Measurements from ENCODE around the gene SHBG. TPM values are rescaled to one million over a fixed set of nuclear protein-coding genes. Genes with fewer than 3 reads are reported as not detected.

SHBG gene, protein sequence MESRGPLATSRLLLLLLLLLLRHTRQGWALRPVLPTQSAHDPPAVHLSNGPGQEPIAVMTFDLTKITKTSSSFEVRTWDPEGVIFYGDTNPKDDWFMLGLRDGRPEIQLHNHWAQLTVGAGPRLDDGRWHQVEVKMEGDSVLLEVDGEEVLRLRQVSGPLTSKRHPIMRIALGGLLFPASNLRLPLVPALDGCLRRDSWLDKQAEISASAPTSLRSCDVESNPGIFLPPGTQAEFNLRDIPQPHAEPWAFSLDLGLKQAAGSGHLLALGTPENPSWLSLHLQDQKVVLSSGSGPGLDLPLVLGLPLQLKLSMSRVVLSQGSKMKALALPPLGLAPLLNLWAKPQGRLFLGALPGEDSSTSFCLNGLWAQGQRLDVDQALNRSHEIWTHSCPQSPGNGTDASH
- under 1 TPM; 0.42 to 0.64 TPM for total RNA-seq

DNA sequence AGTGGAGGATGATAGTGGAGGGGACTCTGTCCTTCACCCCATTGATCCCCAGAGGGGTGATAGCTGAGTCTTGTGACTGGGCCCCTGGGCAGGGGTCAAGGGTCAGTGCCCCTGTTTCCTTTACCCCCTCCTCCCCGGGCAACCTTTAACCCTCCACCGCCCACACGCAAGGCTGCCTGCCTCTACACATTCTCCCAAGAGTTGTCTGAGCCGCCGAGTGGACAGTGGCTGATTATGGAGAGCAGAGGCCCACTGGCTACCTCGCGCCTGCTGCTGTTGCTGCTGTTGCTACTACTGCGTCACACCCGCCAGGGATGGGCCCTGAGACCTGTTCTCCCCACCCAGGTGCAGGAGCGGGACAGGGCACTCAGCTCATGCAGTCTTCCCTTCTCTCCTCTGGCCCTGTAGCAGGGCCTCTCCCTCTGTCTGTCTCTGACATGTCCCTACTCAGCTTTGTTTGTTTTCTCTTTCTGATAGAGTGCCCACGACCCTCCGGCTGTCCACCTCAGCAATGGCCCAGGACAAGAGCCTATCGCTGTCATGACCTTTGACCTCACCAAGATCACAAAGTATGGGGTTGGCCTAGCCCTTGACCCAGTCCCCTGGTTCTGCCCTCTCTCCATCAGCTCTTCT is at the start of gene SHBG:
SHBG (plus strand) TSS at position 197 of the 633 bp plus-strand sequence; CDS start at position 235, 38 bp downstream.
- Histone ChIP-seq H3K4me1 (peaks cover 7% of the 10 kb centered on the region), H3K36me3 (no peaks in the 10 kb centered on the region), H3K9me3 (no peaks in the 10 kb centered on the region), H3K4me3 (no peak within 1 kb of the TSS), H3K9ac (ENCODE audit: low read depth in 2 of 2, low read length in 2 of 2) (no peak within 1 kb of the TSS), H3K27me3 (no peaks in the 10 kb centered on the region), H3K27ac (no peak within 1 kb of the TSS)
- DNase-seq = no peak
- TF ChIP-seq, protein P1, sequence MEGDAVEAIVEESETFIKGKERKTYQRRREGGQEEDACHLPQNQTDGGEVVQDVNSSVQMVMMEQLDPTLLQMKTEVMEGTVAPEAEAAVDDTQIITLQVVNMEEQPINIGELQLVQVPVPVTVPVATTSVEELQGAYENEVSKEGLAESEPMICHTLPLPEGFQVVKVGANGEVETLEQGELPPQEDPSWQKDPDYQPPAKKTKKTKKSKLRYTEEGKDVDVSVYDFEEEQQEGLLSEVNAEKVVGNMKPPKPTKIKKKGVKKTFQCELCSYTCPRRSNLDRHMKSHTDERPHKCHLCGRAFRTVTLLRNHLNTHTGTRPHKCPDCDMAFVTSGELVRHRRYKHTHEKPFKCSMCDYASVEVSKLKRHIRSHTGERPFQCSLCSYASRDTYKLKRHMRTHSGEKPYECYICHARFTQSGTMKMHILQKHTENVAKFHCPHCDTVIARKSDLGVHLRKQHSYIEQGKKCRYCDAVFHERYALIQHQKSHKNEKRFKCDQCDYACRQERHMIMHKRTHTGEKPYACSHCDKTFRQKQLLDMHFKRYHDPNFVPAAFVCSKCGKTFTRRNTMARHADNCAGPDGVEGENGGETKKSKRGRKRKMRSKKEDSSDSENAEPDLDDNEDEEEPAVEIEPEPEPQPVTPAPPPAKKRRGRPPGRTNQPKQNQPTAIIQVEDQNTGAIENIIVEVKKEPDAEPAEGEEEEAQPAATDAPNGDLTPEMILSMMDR (IDR thresholded peaks at IDR 0.05) = no peak
- intact Hi-C loops (cut with DNase I) = loop anchor here (5.0 kb wide), 1 partner anchor 57 kb away; the partner anchor contains the start of genes TP53 and WRAP53

DNA sequence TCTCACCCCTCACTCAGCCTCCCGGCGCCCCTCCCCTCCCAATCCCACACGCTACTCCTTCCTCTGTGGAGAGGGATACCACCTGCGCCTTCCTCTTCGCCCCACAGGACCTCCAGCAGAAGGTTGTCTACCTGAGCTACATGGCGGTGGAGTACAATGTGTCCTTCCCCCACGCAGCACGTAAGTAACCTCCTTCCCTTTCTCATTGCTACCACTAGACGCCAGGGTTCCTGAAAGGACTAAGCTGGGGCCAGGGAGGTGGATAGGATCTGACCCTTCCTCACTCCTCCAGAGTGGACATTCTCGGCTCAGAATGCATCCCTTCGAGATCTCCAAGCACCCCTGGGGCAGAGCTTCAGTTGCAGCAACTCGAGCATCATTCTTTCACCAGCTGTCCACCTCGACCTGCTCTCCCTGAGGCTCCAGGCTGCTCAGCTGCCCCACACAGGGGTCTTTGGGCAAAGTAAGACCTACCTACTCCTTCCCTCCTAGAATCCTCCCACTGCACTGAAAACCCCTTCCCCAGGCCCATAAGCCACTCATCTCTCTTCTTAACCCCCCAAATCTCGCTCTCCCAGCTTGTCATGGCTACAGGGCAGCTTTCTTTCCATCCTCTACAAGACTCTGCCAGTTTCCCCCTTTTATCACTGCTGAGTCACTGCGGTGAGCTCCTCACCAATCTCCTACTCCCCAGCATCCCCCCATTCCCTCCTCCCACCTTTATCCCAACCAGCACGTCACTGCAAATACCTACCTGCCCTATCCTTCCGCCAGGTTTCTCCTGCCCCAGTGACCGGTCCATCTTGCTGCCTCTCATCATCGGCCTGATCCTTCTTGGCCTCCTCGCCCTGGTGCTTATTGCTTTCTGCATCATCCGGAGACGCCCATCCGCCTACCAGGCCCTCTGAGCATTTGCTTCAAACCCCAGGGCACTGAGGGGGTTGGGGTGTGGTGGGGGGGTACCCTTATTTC is 49.0 kb upstream of the SHBG start:
- Histone ChIP-seq H3K27ac (peak overlapping the region; percentile 78), H3K4me3 (no peak overlapping the region), H3K36me3 (peaks cover 16% of the 10 kb centered on the region), H3K4me1 (peaks cover 3% of the 10 kb centered on the region), H3K9ac (ENCODE audit: low read depth in 2 of 2, low read length in 2 of 2) (peak overlapping the region; percentile 44 to 85), H3K27me3 (no peaks in the 10 kb centered on the region), H3K9me3 (no peaks in the 10 kb centered on the region)
- no peak for DNase-seq
- intact Hi-C loops (cut with DNase I) = loop anchor here (10.0 kb wide), 1 partner anchor 146 kb away; the partner anchor contains the start of genes FGF11 and TMEM102
- TF ChIP-seq, protein P1 (IDR thresholded peaks at IDR 0.05) = no peak

DNA sequence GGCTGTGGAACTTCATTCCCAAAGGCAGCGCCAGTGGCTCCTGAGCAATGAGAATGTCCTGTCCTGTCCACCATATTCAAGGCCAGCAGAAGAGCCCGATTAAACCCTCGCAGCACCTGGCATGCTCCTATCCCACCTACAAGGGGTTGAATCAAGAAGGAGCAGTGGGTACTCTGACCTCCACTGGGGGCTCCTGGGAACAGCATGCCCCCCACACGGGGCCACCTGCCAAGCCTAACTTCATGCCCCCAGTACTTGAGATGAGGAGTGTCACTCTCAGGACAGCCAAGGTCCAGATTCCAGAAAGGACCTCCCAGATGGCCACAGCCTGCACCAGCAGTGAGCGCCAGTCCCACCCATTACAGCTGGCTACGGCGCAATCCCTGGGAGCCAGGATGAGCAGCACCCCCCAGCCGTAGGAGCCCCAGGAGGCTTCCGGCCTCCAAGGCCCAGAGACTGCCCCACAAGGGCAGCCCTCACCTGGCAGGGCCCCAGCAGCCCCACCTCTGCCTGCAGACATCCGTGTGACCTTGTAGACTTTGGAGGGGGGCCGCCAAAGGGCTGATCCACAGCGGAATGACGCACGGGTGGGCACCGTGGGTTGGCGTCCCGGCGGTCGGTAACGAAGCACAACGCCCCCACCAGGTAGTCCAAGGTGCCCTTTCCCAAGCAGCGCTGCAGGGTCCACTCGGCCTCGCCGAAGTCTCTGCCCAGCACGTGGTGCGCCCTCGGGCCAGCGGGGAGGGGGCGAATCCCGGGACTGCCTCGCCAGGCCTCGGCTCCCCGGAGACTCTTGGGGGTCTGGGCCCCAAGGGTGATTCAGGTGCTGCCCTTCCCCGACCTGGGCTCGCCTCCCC is 47.3 kb upstream of the SHBG start:
- peak overlapping the region; percentile 46 for H3K4me3 ChIP-seq
- peaks cover 3% of the 10 kb centered on the region for H3K4me1 ChIP-seq
- intact Hi-C loops (cut with DNase I) = loop anchor here (10.0 kb wide), 1 partner anchor 148 kb away; the partner anchor contains the start of genes FGF11 and TMEM102
- no peaks in the 10 kb centered on the region for H3K9me3 ChIP-seq
- peaks cover 3% of the 10 kb centered on the region for H3K36me3 ChIP-seq
- peak overlapping the region; percentile 87 for H3K27ac ChIP-seq
- no peaks in the 10 kb centered on the region for H3K27me3 ChIP-seq
- no peak for DNase-seq
- H3K9ac ChIP-seq (ENCODE audit: low read depth in 2 of 2, low read length in 2 of 2) = peak overlapping the region; percentile 66 to 86
- TF ChIP-seq, protein P1 (IDR thresholded peaks at IDR 0.05) = no peak

DNA sequence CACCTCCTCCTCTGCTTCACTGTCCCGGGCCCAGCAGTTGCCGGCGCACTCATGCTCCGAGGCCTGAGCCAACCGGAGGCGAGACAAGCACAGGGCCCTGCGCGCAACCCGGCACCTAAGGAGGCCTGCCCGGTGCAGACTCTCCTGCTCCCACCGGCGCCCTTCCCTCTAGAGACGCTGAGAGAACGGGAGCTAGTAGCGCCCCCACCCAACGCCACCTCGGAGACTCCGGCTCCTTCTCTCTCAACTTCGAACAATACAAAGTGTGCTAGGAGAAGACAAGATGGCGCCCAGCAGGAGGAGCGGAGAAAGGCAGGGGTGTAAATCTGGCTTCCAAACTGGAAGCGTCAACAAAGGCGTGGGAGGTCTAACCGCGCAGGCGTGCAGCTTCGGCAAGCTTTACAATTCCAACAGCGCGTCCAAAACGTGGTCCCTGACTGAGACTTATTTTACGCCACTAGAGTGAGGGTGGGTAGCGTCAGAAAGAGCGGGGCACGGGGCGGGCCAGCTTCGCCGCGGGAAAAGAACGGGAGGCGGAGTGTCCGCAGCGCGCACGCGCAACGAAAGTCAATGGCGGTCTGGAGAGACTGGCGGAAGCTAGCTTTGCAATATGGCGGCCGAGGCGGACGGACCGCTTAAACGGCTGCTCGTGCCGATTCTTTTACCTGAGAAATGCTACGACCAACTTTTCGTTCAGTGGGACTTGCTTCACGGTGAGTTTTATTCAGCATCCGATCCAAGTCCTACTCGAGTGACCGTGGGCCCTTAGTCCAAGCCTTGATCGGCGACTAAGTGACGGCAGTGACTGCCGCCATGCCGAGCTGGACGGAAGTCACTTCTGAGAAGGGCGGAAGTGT is 46.5 kb upstream of the SHBG start, which contains the start of gene MPDU1:
MPDU1 (plus strand) TSS at position 600 of the 857 bp plus-strand sequence; CDS start at position 611, 11 bp downstream.
- H3K9ac ChIP-seq (ENCODE audit: low read depth in 2 of 2, low read length in 2 of 2) = peak within 1 kb of the TSS; percentile 78 to 86
- TF ChIP-seq, protein P1 (IDR thresholded peaks at IDR 0.05) = no peak
- no peaks in the 10 kb centered on the region for H3K27me3 ChIP-seq
- intact Hi-C loops (cut with DNase I) = loop anchor here (10.0 kb wide), 1 partner anchor 149 kb away; the partner anchor contains the start of genes FGF11 and TMEM102
- peak; percentile 96 for DNase-seq
- H3K4me3 ChIP-seq = peak within 1 kb of the TSS; percentile 46
- H3K36me3 ChIP-seq = no peaks in the 10 kb centered on the region
- no peaks in the 10 kb centered on the region for H3K9me3 ChIP-seq
- H3K27ac ChIP-seq = peak within 1 kb of the TSS; percentile 87
- H3K4me1 ChIP-seq = peaks cover 3% of the 10 kb centered on the region
